Mucosa of rectum (tissue), 2 donors: ENCODE measurements around the gene ABR.

Source experiments
- H3K27ac ChIP-seq, 2 donors: one replicate each; pipeline ENCODE4 v1.7.0; 2013; ENCODE audit warnings: inconsistent platforms in 2 of 2, low read depth in 2 of 2, low read length in 2 of 2
- H3K27me3 ChIP-seq, 2 donors: one replicate each; pipeline ENCODE4 v1.7.0; 2013; ENCODE audit warnings: low read length in 2 of 2; ENCODE audit not compliant: control insufficient read depth in 2 of 2, insufficient read depth in 2 of 2
- H3K36me3 ChIP-seq, 2 donors: one replicate each; pipeline ENCODE4 v1.7.0; 2013; ENCODE audit warnings: low read length in 2 of 2; ENCODE audit not compliant: control insufficient read depth in 2 of 2, insufficient read depth in 2 of 2
- H3K4me1 ChIP-seq, 2 donors: one replicate each; pipeline ENCODE4 v1.7.0; 2013; ENCODE audit warnings: low read length in 2 of 2, mild to moderate bottlenecking in 1 of 2; ENCODE audit not compliant: control insufficient read depth in 2 of 2, insufficient read depth in 2 of 2
- H3K4me3 ChIP-seq, 2 donors: one replicate each; pipeline ENCODE4 v1.7.0; 2013; ENCODE audit warnings: low read length in 2 of 2
- H3K9ac ChIP-seq, 2 donors: one replicate each; pipeline ENCODE4 v1.7.0; 2013; ENCODE audit warnings: low read length in 2 of 2, low read depth in 1 of 2, mild to moderate bottlenecking in 1 of 2
- H3K9me3 ChIP-seq, 2 donors: one replicate each; pipeline ENCODE4 v1.7.0; 2013; ENCODE audit warnings: low read length in 2 of 2; ENCODE audit not compliant: control insufficient read depth in 2 of 2
- donor health status: healthy.
- donor health status: Normal muscosa, but diverticular disease.

Gene ABR

GRCh38 chr17:1056761-1057160, 123.0 kb downstream of the ABR start:
- Histone ChIP-seq H3K4me1 (no peaks in the 10 kb centered on the region), H3K9me3 (no peaks in the 10 kb centered on the region), H3K27me3 (no peaks in the 10 kb centered on the region), H3K9ac (no peak overlapping the region), H3K36me3 (peaks cover 51 to 52% of the 10 kb centered on the region in 2 donors), H3K4me3 (no peak overlapping the region), H3K27ac (no peak overlapping the region)

GRCh38 chr17:1055751-1056645, 123.8 kb downstream of the ABR start:
- no peak overlapping the region for H3K4me3 ChIP-seq
- H3K4me1 ChIP-seq: no peaks in the 10 kb centered on the region
- H3K36me3 ChIP-seq: peaks cover 48 to 52% of the 10 kb centered on the region in 2 donors
- H3K9ac ChIP-seq: no peak overlapping the region
- H3K27me3 ChIP-seq: no peaks in the 10 kb centered on the region
- H3K27ac ChIP-seq: no peak overlapping the region
- no peaks in the 10 kb centered on the region for H3K9me3 ChIP-seq

- Histone ChIP-seq H3K36me3 (peaks cover 45 to 58% of the 10 kb centered on the region in 2 donors), H3K27ac (no peak overlapping the region), H3K4me3 (no peak overlapping the region), H3K27me3 (no peaks in the 10 kb centered on the region), H3K9ac (no peak overlapping the region), H3K9me3 (no peaks in the 10 kb centered on the region), H3K4me1 (no peaks in the 10 kb centered on the region)
These were observed 124.5 kb downstream of the ABR start for GRCh38 chr17:1055231-1055630.

DNA sequence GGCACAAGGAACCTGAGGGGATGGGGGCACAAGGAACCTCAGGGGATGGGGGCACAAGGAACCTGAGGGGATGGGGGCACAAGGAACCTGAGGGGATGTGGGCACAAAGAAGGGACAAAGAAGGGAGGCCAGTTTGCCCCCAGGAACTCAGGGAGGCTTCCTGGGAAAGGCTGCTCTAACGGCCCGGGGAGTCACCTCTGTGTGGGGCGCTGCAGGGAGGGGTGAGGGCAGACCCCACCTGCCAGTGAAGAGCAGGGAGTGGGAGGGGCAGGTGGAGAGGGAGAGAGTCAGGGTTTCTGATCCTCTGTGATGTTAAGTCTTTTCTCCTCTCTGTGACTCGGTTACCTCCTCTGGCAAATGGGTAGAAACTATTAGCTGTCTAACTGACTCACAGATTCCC, 125.1 kb downstream of the ABR start:
- Histone ChIP-seq H3K27ac (no peak overlapping the region), H3K4me1 (no peaks in the 10 kb centered on the region), H3K36me3 (peaks cover 48 to 61% of the 10 kb centered on the region in 2 donors), H3K9ac (no peak overlapping the region), H3K4me3 (no peak overlapping the region), H3K9me3 (no peaks in the 10 kb centered on the region), H3K27me3 (no peaks in the 10 kb centered on the region)

DNA sequence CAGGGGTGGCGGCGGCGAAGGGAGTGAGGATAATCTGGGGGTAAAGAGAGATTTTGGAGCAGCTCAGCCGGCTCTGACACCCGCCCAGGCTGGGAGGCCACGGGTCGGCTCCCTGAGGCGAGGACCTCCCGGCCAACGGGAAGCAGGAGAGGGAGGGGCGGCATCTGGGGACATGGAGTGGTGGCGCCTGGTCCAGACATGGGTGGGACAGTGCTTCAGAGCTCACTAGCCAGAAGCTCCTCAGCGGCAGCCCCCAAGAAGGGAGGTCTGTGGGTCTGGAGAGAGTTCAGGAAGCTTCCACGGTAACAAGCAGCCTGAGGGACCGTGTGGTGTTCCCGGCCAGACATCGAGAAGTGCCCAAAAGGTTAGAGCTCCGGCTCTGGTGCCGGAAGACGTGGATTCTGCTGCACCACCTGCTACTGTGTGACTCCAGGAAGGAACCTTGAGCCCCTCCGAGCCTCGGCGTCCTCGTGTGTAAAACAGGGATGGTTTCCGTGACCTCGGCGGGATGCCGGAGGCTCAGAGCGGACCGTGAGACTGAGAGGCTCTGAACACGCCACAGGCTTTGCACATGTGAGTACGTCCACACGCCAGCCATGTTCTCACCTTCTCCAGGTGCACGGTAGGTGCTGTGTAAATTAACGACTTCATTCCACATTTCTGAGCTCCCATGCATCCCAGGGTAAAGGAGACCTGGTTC, 126.0 kb downstream of the ABR start:
- Histone ChIP-seq H3K4me1 (no peaks in the 10 kb centered on the region), H3K27me3 (no peaks in the 10 kb centered on the region), H3K9me3 (no peaks in the 10 kb centered on the region), H3K27ac (no peak overlapping the region), H3K9ac (no peak overlapping the region), H3K36me3 (peaks cover 46 to 59% of the 10 kb centered on the region in 2 donors), H3K4me3 (no peak overlapping the region)

- no peak overlapping the region for H3K4me3 ChIP-seq
- peaks cover 44 to 48% of the 10 kb centered on the region in 2 donors for H3K36me3 ChIP-seq
- H3K27ac ChIP-seq: no peak overlapping the region
- no peaks in the 10 kb centered on the region for H3K9me3 ChIP-seq
- no peak overlapping the region for H3K9ac ChIP-seq
- no peaks in the 10 kb centered on the region for H3K4me1 ChIP-seq
- no peaks in the 10 kb centered on the region for H3K27me3 ChIP-seq
These were observed 128.5 kb downstream of the ABR start for GRCh38 chr17:1050996-1051925.

GRCh38 chr17:1050246-1050995, 129.4 kb downstream of the ABR start:
- Histone ChIP-seq H3K9me3 (no peaks in the 10 kb centered on the region), H3K4me3 (no peak overlapping the region), H3K36me3 (peaks cover 41 to 43% of the 10 kb centered on the region in 2 donors), H3K27ac (no peak overlapping the region), H3K4me1 (no peaks in the 10 kb centered on the region), H3K9ac (no peak overlapping the region), H3K27me3 (no peaks in the 10 kb centered on the region)

DNA sequence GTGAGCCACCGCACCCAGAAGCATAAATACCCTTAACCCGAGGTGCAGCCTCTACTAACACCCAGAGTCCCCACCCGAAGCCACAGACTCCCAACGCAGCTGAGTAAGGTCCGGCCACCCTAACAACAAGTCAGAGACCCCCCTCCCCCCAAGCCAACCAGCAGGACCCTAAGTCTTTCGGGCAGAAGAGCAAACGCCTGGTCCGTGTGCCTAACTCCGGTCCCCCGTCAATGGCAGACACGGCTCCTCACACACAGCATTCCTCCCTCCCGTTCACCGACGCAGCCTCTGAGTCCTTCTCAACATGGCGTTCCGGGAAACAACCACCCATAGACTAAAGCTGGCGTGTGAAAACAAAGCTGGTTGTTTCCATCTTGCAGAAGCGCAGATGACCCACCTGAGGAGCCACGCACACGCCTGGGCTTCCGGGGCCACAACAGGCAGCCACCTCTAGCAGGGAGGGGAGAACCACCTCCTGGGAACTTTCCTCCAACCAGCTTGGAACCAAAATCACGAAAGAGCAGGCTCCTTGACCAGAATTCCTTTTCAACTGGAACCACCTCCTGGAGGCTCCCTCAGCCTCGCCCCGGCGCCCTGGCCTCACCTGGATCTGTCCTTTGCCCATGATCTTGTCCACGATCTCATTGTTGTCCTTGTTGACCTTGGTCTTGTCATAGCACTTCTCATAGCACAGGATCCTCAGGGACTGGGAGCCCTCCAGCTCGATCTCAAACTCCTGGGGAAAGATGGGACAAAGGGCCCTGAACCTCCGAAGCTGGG, 130.1 kb downstream of the ABR start:
- Histone ChIP-seq H3K4me3 (no peak overlapping the region), H3K27ac (no peak overlapping the region), H3K9me3 (no peaks in the 10 kb centered on the region), H3K9ac (no peak overlapping the region), H3K27me3 (no peaks in the 10 kb centered on the region), H3K4me1 (no peaks in the 10 kb centered on the region), H3K36me3 (peaks cover 38 to 39% of the 10 kb centered on the region in 2 donors)
